Progenitor cell of endocrine pancreas (in vitro differentiated cells): ENCODE data around the gene CYBC1. TPM values are rescaled to one million over a fixed set of nuclear protein-coding genes. Genes with fewer than 3 reads are reported as not detected.
"Not testable (repeated sequence)": the region's sequence is repeated elsewhere in the genome, so short reads cannot be mapped to it uniquely, and the experiment has no call there.

Experiments
- DNase-seq: peaks from one replicate; pipeline ENCODE4 v3.0.0; 2021; ENCODE audit warnings: low spot score; ENCODE audit not compliant: unreplicated experiment
- H3K27ac Mint-ChIP-seq: 2 replicates; pipeline ENCODE4 v1.8.0; 2021; ENCODE audit warnings: mild to moderate bottlenecking, moderate library complexity, mixed read lengths
- H3K27me3 Mint-ChIP-seq: 2 replicates; pipeline ENCODE4 v1.8.0; 2021; ENCODE audit warnings: mixed read lengths
- H3K36me3 Mint-ChIP-seq: 2 replicates; pipeline ENCODE4 v1.8.0; 2022; ENCODE audit warnings: mixed read lengths; ENCODE audit not compliant: insufficient read depth
- H3K4me1 Mint-ChIP-seq: 2 replicates; pipeline ENCODE4 v1.8.0; 2021; ENCODE audit warnings: low read depth, mixed read lengths
- H3K4me3 Mint-ChIP-seq: 2 replicates; pipeline ENCODE4 v1.8.0; 2021; ENCODE audit warnings: low read depth, mild to moderate bottlenecking, moderate library complexity, mixed read lengths
- H3K9me3 Mint-ChIP-seq: 2 replicates; pipeline ENCODE4 v1.8.0; 2021; ENCODE audit warnings: low read depth, mixed read lengths
- total RNA-seq: library from RNA; stranded (reverse); gene quantifications from 2 replicates; pipeline ENCODE4 v1.2.1, GENCODE V29; 2021
- TF ChIP-seq, protein P1 (sequence below): fragments of 200-600 bp; sonication (generic); IDR thresholded peaks from one replicate; pipeline ENCODE4 v1.5.0; 2021; ENCODE audit warnings: antibody characterized with exemption, mild to moderate bottlenecking; ENCODE audit not compliant: unreplicated experiment

The CYBC1 gene
- total RNA-seq, 1 donor from 2014 or later = 117 TPM

DNA sequence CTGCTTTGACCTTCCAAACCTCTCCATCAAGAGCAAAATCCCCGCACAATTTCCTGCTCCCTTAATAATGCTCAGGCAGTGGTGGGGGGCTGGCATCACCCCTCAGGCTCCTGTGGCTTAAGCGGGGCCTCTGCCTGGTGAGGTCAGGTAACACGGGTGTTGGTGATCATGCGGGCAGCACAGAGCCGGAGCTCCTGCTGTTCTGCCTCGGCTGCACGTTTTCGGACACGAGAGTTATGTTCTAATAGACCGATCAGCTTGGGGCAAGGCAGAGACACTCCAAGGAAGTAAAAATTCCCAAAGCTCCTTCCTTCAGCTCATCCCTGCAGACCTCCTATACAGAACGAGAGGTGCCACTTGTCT is 14.0 kb upstream of the CYBC1 start:
- Mint-ChIP-seq H3K4me3 (no peak overlapping the region), H3K27ac (no peak overlapping the region), H3K9me3 (no peaks in the 10 kb centered on the region), H3K4me1 (peaks cover 14% of the 10 kb centered on the region), H3K36me3 (peaks cover 30% of the 10 kb centered on the region), H3K27me3 (no peaks in the 10 kb centered on the region)
- no peak for DNase-seq
- TF ChIP-seq, protein P1, sequence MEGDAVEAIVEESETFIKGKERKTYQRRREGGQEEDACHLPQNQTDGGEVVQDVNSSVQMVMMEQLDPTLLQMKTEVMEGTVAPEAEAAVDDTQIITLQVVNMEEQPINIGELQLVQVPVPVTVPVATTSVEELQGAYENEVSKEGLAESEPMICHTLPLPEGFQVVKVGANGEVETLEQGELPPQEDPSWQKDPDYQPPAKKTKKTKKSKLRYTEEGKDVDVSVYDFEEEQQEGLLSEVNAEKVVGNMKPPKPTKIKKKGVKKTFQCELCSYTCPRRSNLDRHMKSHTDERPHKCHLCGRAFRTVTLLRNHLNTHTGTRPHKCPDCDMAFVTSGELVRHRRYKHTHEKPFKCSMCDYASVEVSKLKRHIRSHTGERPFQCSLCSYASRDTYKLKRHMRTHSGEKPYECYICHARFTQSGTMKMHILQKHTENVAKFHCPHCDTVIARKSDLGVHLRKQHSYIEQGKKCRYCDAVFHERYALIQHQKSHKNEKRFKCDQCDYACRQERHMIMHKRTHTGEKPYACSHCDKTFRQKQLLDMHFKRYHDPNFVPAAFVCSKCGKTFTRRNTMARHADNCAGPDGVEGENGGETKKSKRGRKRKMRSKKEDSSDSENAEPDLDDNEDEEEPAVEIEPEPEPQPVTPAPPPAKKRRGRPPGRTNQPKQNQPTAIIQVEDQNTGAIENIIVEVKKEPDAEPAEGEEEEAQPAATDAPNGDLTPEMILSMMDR = no peak

- DNase-seq = no peak
- TF ChIP-seq, protein P1 = no peak
- Mint-ChIP-seq H3K4me3 (no peak overlapping the region), H3K27me3 (no peaks in the 10 kb centered on the region), H3K4me1 (peaks cover 18% of the 10 kb centered on the region), H3K36me3 (peaks cover 28% of the 10 kb centered on the region), H3K27ac (no peak overlapping the region), H3K9me3 (no peaks in the 10 kb centered on the region)
Measured at GRCh38 chr17:82463925-82464566, 13.5 kb upstream of the CYBC1 start.

DNA sequence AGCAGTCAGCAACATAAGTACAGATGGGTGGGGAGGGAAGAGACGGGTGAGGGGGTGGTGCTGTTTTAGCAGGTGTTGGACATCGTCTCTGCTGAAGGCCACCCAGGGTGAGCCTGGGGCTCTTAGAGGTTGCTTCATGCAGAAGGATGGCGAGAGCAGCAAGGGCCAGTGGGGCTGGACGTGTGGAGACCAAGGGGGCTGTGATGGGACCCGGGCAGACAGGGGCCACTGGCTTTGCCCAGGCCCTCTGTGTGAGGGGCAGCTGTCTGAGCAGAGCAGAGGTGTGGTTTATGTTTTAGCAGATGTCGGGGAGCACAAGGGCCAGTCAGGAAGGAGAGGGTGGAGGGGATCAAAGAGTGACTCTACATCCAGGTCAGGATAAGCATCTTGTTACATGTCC is 12.8 kb upstream of the CYBC1 start:
- peaks cover 18% of the 10 kb centered on the region for H3K4me1 Mint-ChIP-seq
- no peak for DNase-seq
- TF ChIP-seq, protein P1 = no peak
- peaks cover 22% of the 10 kb centered on the region for H3K36me3 Mint-ChIP-seq
- no peak overlapping the region for H3K27ac Mint-ChIP-seq
- no peak overlapping the region for H3K4me3 Mint-ChIP-seq
- no peaks in the 10 kb centered on the region for H3K9me3 Mint-ChIP-seq
- no peaks in the 10 kb centered on the region for H3K27me3 Mint-ChIP-seq

- no peaks in the 10 kb centered on the region for H3K27me3 Mint-ChIP-seq
- no peak for DNase-seq
- H3K36me3 Mint-ChIP-seq = peaks cover 20% of the 10 kb centered on the region
- peak overlapping the region; percentile 26 for H3K4me3 Mint-ChIP-seq
- TF ChIP-seq, protein P1 = no peak
- peaks cover 27% of the 10 kb centered on the region for H3K4me1 Mint-ChIP-seq
- H3K27ac Mint-ChIP-seq = peak overlapping the region; percentile 81
- H3K9me3 Mint-ChIP-seq = no peaks in the 10 kb centered on the region
Measured at GRCh38 chr17:82461827-82462524, 11.4 kb upstream of the CYBC1 start.

DNA sequence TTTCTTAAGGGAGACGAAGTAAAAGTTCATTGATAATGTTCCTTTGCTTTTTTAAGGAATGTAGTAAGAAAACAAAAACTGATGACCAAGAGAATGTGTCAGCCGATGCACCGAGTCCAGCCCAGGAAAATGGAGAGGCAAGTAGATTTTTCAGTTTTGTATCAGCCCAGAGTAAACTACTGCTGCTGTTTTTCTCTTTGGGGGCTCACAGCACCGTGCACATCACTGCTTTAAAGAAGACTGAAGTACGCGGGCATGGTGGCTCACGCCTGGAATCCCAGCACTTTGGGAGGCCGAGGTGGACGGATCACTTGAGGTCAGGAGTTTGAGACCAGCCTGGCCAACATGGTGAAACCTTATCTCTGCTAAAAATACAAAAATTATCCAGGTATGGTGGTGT is 9.4 kb upstream of the CYBC1 start:
- DNase-seq, H3K27ac Mint-ChIP-seq, H3K4me3 Mint-ChIP-seq, H3K9me3 Mint-ChIP-seq, H3K27me3 Mint-ChIP-seq: not testable (repeated sequence)
- peaks cover 14% of the 10 kb centered on the region for H3K36me3 Mint-ChIP-seq
- H3K4me1 Mint-ChIP-seq = peaks cover 27% of the 10 kb centered on the region
